PFSK-1 (cell line): Measurements from ENCODE around the gene PRAME.

Experiments
- POLR2AphosphoS5 ChIP-seq: IDR thresholded peaks from 2 replicates; pipeline ENCODE4 v1.6.1; 2012; ENCODE audit warnings: low read depth, mild to moderate bottlenecking, control low read depth, low read length, moderate library complexity
- SIN3A ChIP-seq: IDR thresholded peaks from 2 replicates; pipeline ENCODE4 v1.6.1; 2012; ENCODE audit warnings: mild to moderate bottlenecking, low read length, moderate library complexity, borderline replicate concordance; ENCODE audit not compliant: insufficient read depth
- TF ChIP-seq, protein P1 (sequence below), 2 experiments: IDR thresholded peaks; 2 replicates each; pipeline versions ENCODE4 v1.6.1 to v1.8.0; 2011 to 2012; ENCODE audit warnings: low read depth in 2 of 2, low read length in 2 of 2, control low read depth in 1 of 2, inconsistent platforms in 1 of 2, mild to moderate bottlenecking in 1 of 2, moderate library complexity in 1 of 2; ENCODE audit not compliant: insufficient read depth in 1 of 2

DNA sequence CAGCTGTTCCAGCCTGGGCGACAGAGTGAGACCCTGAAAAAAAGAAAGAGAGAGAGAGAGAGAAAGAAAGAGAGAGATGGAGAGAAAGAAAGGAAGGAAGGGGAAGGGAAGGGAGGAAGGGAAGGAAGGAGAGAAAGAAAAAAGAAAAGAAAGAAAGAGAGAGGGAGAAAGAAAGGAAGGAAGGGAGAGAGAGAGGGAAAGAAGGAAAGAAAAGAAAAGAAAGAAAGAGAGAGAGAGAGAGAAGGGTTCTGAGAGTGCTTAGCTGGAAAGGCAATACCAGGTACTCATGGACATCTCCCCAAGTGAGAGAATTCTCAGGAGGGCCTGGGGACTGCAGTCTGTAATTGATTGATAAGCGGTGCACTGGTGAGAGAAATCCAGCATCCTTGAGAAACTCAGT, 12.8 kb upstream of the PRAME start:
- no peak for TF ChIP-seq POLR2AphosphoS5
- TF ChIP-seq SIN3A: no peak
- TF ChIP-seq, protein P1, sequence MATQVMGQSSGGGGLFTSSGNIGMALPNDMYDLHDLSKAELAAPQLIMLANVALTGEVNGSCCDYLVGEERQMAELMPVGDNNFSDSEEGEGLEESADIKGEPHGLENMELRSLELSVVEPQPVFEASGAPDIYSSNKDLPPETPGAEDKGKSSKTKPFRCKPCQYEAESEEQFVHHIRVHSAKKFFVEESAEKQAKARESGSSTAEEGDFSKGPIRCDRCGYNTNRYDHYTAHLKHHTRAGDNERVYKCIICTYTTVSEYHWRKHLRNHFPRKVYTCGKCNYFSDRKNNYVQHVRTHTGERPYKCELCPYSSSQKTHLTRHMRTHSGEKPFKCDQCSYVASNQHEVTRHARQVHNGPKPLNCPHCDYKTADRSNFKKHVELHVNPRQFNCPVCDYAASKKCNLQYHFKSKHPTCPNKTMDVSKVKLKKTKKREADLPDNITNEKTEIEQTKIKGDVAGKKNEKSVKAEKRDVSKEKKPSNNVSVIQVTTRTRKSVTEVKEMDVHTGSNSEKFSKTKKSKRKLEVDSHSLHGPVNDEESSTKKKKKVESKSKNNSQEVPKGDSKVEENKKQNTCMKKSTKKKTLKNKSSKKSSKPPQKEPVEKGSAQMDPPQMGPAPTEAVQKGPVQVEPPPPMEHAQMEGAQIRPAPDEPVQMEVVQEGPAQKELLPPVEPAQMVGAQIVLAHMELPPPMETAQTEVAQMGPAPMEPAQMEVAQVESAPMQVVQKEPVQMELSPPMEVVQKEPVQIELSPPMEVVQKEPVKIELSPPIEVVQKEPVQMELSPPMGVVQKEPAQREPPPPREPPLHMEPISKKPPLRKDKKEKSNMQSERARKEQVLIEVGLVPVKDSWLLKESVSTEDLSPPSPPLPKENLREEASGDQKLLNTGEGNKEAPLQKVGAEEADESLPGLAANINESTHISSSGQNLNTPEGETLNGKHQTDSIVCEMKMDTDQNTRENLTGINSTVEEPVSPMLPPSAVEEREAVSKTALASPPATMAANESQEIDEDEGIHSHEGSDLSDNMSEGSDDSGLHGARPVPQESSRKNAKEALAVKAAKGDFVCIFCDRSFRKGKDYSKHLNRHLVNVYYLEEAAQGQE (IDR thresholded peaks at IDR 0.05; ENCODE audit: insufficient read depth in 1 of 2, low read depth in 2 of 2, low read length in 2 of 2): no peak
